Brain microvascular endothelial cell (primary cell): ENCODE results near the gene ROBO4.

Source experiments
- DNase-seq: peaks from one replicate; pipeline ENCODE4 v3.0.0-alpha.2; 2020
- H3K27ac ChIP-seq: fragments of 250-450 bp; sonication (Bioruptor Pico); 2 replicates; pipeline ENCODE4 v1.5.1; 2020; ENCODE audit warnings: mild to moderate bottlenecking, moderate library complexity
- H3K27me3 ChIP-seq: fragments of 250-450 bp; sonication (Bioruptor Pico); replicated peaks from 2 replicates; pipeline ENCODE4 v1.5.1; 2020; ENCODE audit warnings: mild to moderate bottlenecking
- H3K36me3 ChIP-seq: fragments of 250-450 bp; sonication (Bioruptor Pico); replicated peaks from 2 replicates; pipeline ENCODE4 v1.5.1; 2020; ENCODE audit warnings: mild to moderate bottlenecking
- H3K4me3 ChIP-seq: 2 replicates; pipeline ENCODE4 v1.5.1; 2011; ENCODE audit warnings: low read depth, mild to moderate bottlenecking, control low read depth, low read length, moderate library complexity
- CTCF ChIP-seq: IDR thresholded peaks from 2 replicates; pipeline ENCODE4 v1.5.1; 2011; ENCODE audit warnings: low read depth, mild to moderate bottlenecking, moderate library complexity, low read length, control low read depth, inconsistent platforms; ENCODE audit errors: missing control alignments
- in situ Hi-C: cut with HindIII; loops from 2 replicates; pipeline ENCODE4 v1.10.0; 2017; ENCODE audit warnings: low sequenced_read_pairs, low pct_ligation_motif_present

ROBO4 gene

GRCh38 chr11:124942466-124943253 lies 45.0 kb upstream of the ROBO4 start:
- Histone ChIP-seq H3K4me3 (no peak overlapping the region), H3K27ac (no peak overlapping the region), H3K36me3 (no peaks in the 10 kb centered on the region), H3K27me3 (no peaks in the 10 kb centered on the region)
- in situ Hi-C loops, result no loop called here
- DNase-seq, result no peak
- TF ChIP-seq CTCF, result no peak

GRCh38 chr11:124941703-124942102 lies 44.0 kb upstream of the ROBO4 start:
- DNase-seq, result no peak
- H3K27ac ChIP-seq, result no peak overlapping the region

GRCh38 chr11:124938970-124939369 lies 41.3 kb upstream of the ROBO4 start:
- in situ Hi-C loops, result no loop called here
- Histone ChIP-seq H3K27ac (no peak overlapping the region), H3K36me3 (no peaks in the 10 kb centered on the region), H3K27me3 (no peaks in the 10 kb centered on the region), H3K4me3 (no peak overlapping the region)
- no peak for DNase-seq
- no peak for TF ChIP-seq CTCF

More at GRCh38 chr11:124941703-124942102, 44.0 kb upstream of the ROBO4 start:
- in situ Hi-C loops, result no loop called here
- Histone ChIP-seq H3K36me3 (no peaks in the 10 kb centered on the region), H3K27me3 (no peaks in the 10 kb centered on the region), H3K4me3 (no peak overlapping the region)
- TF ChIP-seq CTCF, result no peak

- Histone ChIP-seq H3K4me3 (no peak overlapping the region), H3K36me3 (no peaks in the 10 kb centered on the region), H3K27ac (no peak overlapping the region), H3K27me3 (no peaks in the 10 kb centered on the region)
- DNase-seq, result no peak
- in situ Hi-C loops, result no loop called here
- TF ChIP-seq CTCF, result no peak
These were observed 40.6 kb upstream of the ROBO4 start for GRCh38 chr11:124938206-124938765.

GRCh38 chr11:124937336-124937935 lies 39.8 kb upstream of the ROBO4 start:
- Histone ChIP-seq H3K27me3 (no peaks in the 10 kb centered on the region), H3K36me3 (no peaks in the 10 kb centered on the region), H3K4me3 (no peak overlapping the region), H3K27ac (no peak overlapping the region)
- in situ Hi-C loops, result no loop called here
- TF ChIP-seq CTCF, result no peak
- no peak for DNase-seq
